Loucy (cell line): ENCODE measurements around the gene ARID1B.

Source experiments
- EZH2phosphoT487 ChIP-seq: fragments of 200-600 bp; IDR thresholded peaks from 2 replicates; pipeline ENCODE4 v1.6.1; 2018; ENCODE audit warnings: antibody characterized with exemption, mild to moderate bottlenecking, moderate library complexity, borderline replicate concordance
- TF ChIP-seq, protein P1 (sequence below): fragments of 200-600 bp; sonication (generic); conservative IDR thresholded peaks from 2 replicates; pipeline ENCODE4 v1.5.1; 2014; ENCODE audit warnings: mild to moderate bottlenecking, antibody characterized with exemption, low read length

DNA sequence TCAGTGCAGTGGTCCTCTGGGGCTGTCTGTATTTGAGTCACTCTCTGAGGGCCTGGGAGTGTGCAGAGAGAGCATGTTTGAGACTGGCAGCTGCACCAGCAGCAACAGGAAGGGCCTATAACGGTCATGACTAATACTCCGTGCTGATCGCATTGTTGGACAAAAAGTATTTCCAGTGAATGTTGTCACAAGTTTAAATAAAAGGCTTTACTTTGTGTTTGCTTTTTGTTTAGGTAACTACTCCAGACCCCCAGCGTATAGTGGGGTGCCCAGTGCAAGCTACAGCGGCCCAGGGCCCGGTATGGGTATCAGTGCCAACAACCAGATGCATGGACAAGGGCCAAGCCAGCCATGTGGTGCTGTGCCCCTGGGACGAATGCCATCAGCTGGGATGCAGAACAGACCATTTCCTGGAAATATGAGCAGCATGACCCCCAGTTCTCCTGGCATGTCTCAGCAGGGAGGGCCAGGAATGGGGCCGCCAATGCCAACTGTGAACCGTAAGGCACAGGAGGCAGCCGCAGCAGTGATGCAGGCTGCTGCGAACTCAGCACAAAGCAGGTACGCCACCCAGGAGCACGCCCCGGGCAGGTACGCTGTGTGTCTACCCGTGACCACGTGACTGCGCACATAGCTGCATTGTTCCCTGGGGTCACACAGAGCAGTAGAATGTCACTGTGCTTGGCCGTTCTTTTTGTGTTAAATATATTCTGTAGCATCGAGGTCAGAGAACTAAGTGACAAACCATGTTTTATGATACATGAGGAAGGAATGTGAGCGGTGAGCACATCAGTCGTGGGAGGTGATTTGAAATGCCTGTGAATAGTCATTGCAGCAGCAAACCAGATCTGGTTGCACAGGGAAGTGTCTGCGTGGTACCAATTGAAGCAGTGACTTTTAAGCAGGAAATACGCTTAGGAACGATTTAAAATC is 371.5 kb downstream of the ARID1B start:
- TF ChIP-seq, protein P1, sequence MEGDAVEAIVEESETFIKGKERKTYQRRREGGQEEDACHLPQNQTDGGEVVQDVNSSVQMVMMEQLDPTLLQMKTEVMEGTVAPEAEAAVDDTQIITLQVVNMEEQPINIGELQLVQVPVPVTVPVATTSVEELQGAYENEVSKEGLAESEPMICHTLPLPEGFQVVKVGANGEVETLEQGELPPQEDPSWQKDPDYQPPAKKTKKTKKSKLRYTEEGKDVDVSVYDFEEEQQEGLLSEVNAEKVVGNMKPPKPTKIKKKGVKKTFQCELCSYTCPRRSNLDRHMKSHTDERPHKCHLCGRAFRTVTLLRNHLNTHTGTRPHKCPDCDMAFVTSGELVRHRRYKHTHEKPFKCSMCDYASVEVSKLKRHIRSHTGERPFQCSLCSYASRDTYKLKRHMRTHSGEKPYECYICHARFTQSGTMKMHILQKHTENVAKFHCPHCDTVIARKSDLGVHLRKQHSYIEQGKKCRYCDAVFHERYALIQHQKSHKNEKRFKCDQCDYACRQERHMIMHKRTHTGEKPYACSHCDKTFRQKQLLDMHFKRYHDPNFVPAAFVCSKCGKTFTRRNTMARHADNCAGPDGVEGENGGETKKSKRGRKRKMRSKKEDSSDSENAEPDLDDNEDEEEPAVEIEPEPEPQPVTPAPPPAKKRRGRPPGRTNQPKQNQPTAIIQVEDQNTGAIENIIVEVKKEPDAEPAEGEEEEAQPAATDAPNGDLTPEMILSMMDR, result no peak
- no peak for TF ChIP-seq EZH2phosphoT487
